SU-DHL-6 (cell line): ENCODE measurements around the gene SETD2.
"Not testable (repeated sequence)": the region's sequence is repeated elsewhere in the genome, so short reads cannot be mapped to it uniquely, and the experiment has no call there.

Experiments
- H2AFZ ChIP-seq: fragments of 200-600 bp; sonication (generic); 2 replicates; pipeline ENCODE4 v1.6.1; 2014; ENCODE audit warnings: low read depth, mild to moderate bottlenecking, moderate library complexity, mixed read lengths, antibody characterized with exemption, low read length; ENCODE audit not compliant: severe bottlenecking
- H3F3A ChIP-seq: fragments of 200-600 bp; shearing (Covaris generic); 2 replicates; pipeline ENCODE4 v1.6.0; 2016; ENCODE audit warnings: antibody characterized with exemption, mild to moderate bottlenecking; ENCODE audit not compliant: insufficient read depth
- H3K27ac ChIP-seq: fragments of 200-600 bp; sonication (generic); 2 replicates; pipeline ENCODE4 v1.5.1; 2016; ENCODE audit warnings: low read depth, mild to moderate bottlenecking, low read length, moderate library complexity, mixed read lengths
- H3K27me3 ChIP-seq: fragments of 200-600 bp; sonication (generic), shearing (Covaris generic); 2 replicates; pipeline ENCODE4 v1.6.0; 2014; ENCODE audit warnings: mild to moderate bottlenecking, low read length
- H3K36me3 ChIP-seq: fragments of 200-600 bp; sonication (generic); 2 replicates; pipeline ENCODE4 v1.6.1; 2014; ENCODE audit warnings: mild to moderate bottlenecking, low read length, mixed read lengths
- H3K4me2 ChIP-seq: fragments of 300-600, 200-600 bp; shearing (Covaris generic), sonication (generic); 2 replicates; pipeline ENCODE4 v1.6.0; 2014; ENCODE audit warnings: low read length, low read depth, mild to moderate bottlenecking; ENCODE audit not compliant: poor library complexity, severe bottlenecking
- H3K4me3 ChIP-seq: fragments of 200-600 bp; sonication (generic); 2 replicates; pipeline ENCODE4 v1.5.1; 2014; ENCODE audit warnings: antibody characterized with exemption, low read length, mild to moderate bottlenecking, mixed read lengths; ENCODE audit not compliant: insufficient read depth, poor library complexity, severe bottlenecking
- H3K79me2 ChIP-seq: fragments of 200-600 bp; sonication (generic); 2 replicates; pipeline ENCODE4 v1.6.1; 2014; ENCODE audit warnings: mild to moderate bottlenecking, low read length, moderate library complexity; ENCODE audit not compliant: insufficient read depth
- H3K9ac ChIP-seq: fragments of 200-600 bp; sonication (generic); 2 replicates; pipeline ENCODE4 v1.7.0; 2014; ENCODE audit warnings: mild to moderate bottlenecking, low read length
- H3K9me2 ChIP-seq: fragments of 200-600 bp; sonication (generic); replicated peaks from 2 replicates; pipeline ENCODE4 v1.6.1; 2014; ENCODE audit warnings: low read length; ENCODE audit not compliant: insufficient read depth
- H3K9me3 ChIP-seq: fragments of 200-600 bp; sonication (generic); 2 replicates; pipeline ENCODE4 v1.6.1; 2014; ENCODE audit warnings: low read length, mixed read lengths; ENCODE audit not compliant: insufficient read depth
- H4K20me1 ChIP-seq: fragments of 200-600 bp; sonication (generic); 2 replicates; pipeline ENCODE4 v1.6.1; 2014; ENCODE audit warnings: low read depth, mild to moderate bottlenecking, antibody characterized with exemption, low read length, moderate library complexity, mixed read lengths
- CTCF ChIP-seq: fragments of 200-600 bp; sonication (generic); IDR thresholded peaks from one replicate; pipeline ENCODE4 v1.5.1; 2017; ENCODE audit warnings: antibody characterized with exemption, mild to moderate bottlenecking, low read length, moderate library complexity; ENCODE audit not compliant: insufficient read depth, poor library complexity, severe bottlenecking
- EZH2phosphoT487 ChIP-seq: fragments of 200-600 bp; sonication (generic), shearing (Covaris generic); conservative IDR thresholded peaks from 2 replicates; pipeline ENCODE4 v1.6.1; 2018; ENCODE audit warnings: mild to moderate bottlenecking, antibody characterized with exemption, low read length, moderate library complexity, mixed read lengths

Gene SETD2

GRCh38 chr3:47079432-47079831 lies 84.5 kb downstream of the SETD2 start:
- H3K79me2 ChIP-seq, result peaks cover 63% of the 10 kb centered on the region
- no peak overlapping the region for H3K9ac ChIP-seq
- peaks cover 56% of the 10 kb centered on the region for H3K36me3 ChIP-seq
- H3F3A ChIP-seq, result peaks cover 19% of the 10 kb centered on the region; the same call in 1 of the 2 replicates
- no peak for TF ChIP-seq EZH2phosphoT487
- no peak for TF ChIP-seq CTCF
- H3K4me3 ChIP-seq, result no peak overlapping the region
- H2AFZ ChIP-seq, result no peak overlapping the region
- no peak overlapping the region for H3K27ac ChIP-seq
- H3K9me2 ChIP-seq, result no peaks in the 10 kb centered on the region
- H3K27me3 ChIP-seq, result no peaks in the 10 kb centered on the region
- peaks cover 8% of the 10 kb centered on the region; the same call in 1 of the 2 replicates for H4K20me1 ChIP-seq
- H3K9me3 ChIP-seq, result no peaks in the 10 kb centered on the region
- no peak overlapping the region for H3K4me2 ChIP-seq

GRCh38 chr3:47073685-47074084 lies 90.2 kb downstream of the SETD2 start:
- Histone ChIP-seq H3K36me3 (peaks cover 43% of the 10 kb centered on the region), H3K79me2 (peaks cover 82% of the 10 kb centered on the region), H2AFZ (no peak overlapping the region), H3K27ac (no peak overlapping the region), H3K9me2 (no peaks in the 10 kb centered on the region), H3K9ac (no peak overlapping the region), H3K4me3 (no peak overlapping the region), H4K20me1 (peaks cover 17% of the 10 kb centered on the region), H3K27me3 (no peaks in the 10 kb centered on the region), H3K9me3 (no peaks in the 10 kb centered on the region), H3K4me2 (no peak overlapping the region), H3F3A (peaks cover 5% of the 10 kb centered on the region; the same call in 1 of the 2 replicates)
- no peak for TF ChIP-seq EZH2phosphoT487
- TF ChIP-seq CTCF, result no peak

- Histone ChIP-seq H3K9ac (no peak overlapping the region), H3K9me2 (no peaks in the 10 kb centered on the region), H3K27ac (no peak overlapping the region), H3K27me3 (no peaks in the 10 kb centered on the region), H3F3A (peaks cover 12% of the 10 kb centered on the region; the same call in 1 of the 2 replicates), H3K4me2 (no peak overlapping the region), H3K36me3 (peaks cover 36% of the 10 kb centered on the region), H3K9me3 (no peaks in the 10 kb centered on the region), H4K20me1 (peaks cover 20% of the 10 kb centered on the region), H3K79me2 (peaks cover 74% of the 10 kb centered on the region), H3K4me3 (no peak overlapping the region), H2AFZ (no peak overlapping the region)
- TF ChIP-seq EZH2phosphoT487 (no peak), CTCF (no peak)
Observed at GRCh38 chr3:47070770-47071169, 93.1 kb downstream of the SETD2 start.

- not testable (repeated sequence) for H3K27me3 ChIP-seq, H4K20me1 ChIP-seq, H2AFZ ChIP-seq, H3K9ac ChIP-seq, H3F3A ChIP-seq, H3K9me3 ChIP-seq, H3K4me2 ChIP-seq, H3K4me3 ChIP-seq, H3K27ac ChIP-seq, H3K9me2 ChIP-seq
- H3K36me3 ChIP-seq, result peaks cover 39% of the 10 kb centered on the region
- H3K79me2 ChIP-seq, result peaks cover 57% of the 10 kb centered on the region
Observed at GRCh38 chr3:47066259-47066658, 97.7 kb downstream of the SETD2 start.
